KMS-11 (cell line): ENCODE measurements around the gene TSR2.

Experiments used
- H2AFZ ChIP-seq: fragments of 200-600 bp; sonication (generic); 2 replicates; pipeline ENCODE4 v1.6.1; 2016; ENCODE audit warnings: antibody characterized with exemption, mixed run types, low read depth
- H3K27ac ChIP-seq: fragments of 200-600 bp; sonication (generic); 2 replicates; pipeline ENCODE4 v1.6.1; 2016; ENCODE audit warnings: mild to moderate bottlenecking, mixed run types
- H3K27me3 ChIP-seq: fragments of 200-600 bp; sonication (generic); 2 replicates; pipeline ENCODE4 v1.6.1; 2017; ENCODE audit warnings: mild to moderate bottlenecking, low read depth, mixed run types, moderate library complexity; ENCODE audit not compliant: insufficient read depth
- H3K36me3 ChIP-seq: fragments of 200-600 bp; sonication (generic); 2 replicates; pipeline ENCODE4 v1.6.1; 2017; ENCODE audit warnings: mild to moderate bottlenecking, mixed run types; ENCODE audit not compliant: insufficient read depth
- H3K4me1 ChIP-seq: fragments of 200-600 bp; sonication (generic); 2 replicates; pipeline ENCODE4 v1.6.1; 2016; ENCODE audit warnings: mild to moderate bottlenecking, low read depth, mixed run types; ENCODE audit not compliant: poor library complexity, severe bottlenecking
- H3K4me2 ChIP-seq: fragments of 200-600 bp; sonication (generic); 2 replicates; pipeline ENCODE4 v1.7.0; 2016; ENCODE audit warnings: mild to moderate bottlenecking, mixed run types
- H3K4me3 ChIP-seq: fragments of 200-600 bp; sonication (generic); IDR thresholded peaks from 2 replicates; pipeline ENCODE4 v1.6.1; 2017; ENCODE audit warnings: low read depth, low read length, mixed read lengths; ENCODE audit not compliant: insufficient read depth
- H3K79me2 ChIP-seq: fragments of 200-600 bp; sonication (generic); 2 replicates; pipeline ENCODE4 v1.6.1; 2016; ENCODE audit warnings: low read depth, mixed run types; ENCODE audit not compliant: insufficient read depth
- H3K9ac ChIP-seq: fragments of 200-600 bp; sonication (generic); 2 replicates; pipeline ENCODE4 v1.6.1; 2016; ENCODE audit warnings: mild to moderate bottlenecking, mixed run types
- H4K20me1 ChIP-seq: fragments of 200-600 bp; sonication (generic); 2 replicates; pipeline ENCODE4 v1.6.1; 2016; ENCODE audit warnings: mild to moderate bottlenecking, mixed run types; ENCODE audit not compliant: insufficient read depth
- TF ChIP-seq, protein P1 (sequence below): fragments of 200-600 bp; sonication (generic); conservative IDR thresholded peaks from 2 replicates; pipeline ENCODE4 v1.6.1; 2017; ENCODE audit warnings: low read depth, mild to moderate bottlenecking, antibody characterized with exemption, low read length, moderate library complexity, mixed read lengths

The TSR2 gene

GRCh38 chrX:54435121-54435520 lies 5.1 kb upstream of the TSR2 start:
- H3K4me3 ChIP-seq: no peak overlapping the region
- no peaks in the 10 kb centered on the region for H3K36me3 ChIP-seq
- TF ChIP-seq, protein P1, sequence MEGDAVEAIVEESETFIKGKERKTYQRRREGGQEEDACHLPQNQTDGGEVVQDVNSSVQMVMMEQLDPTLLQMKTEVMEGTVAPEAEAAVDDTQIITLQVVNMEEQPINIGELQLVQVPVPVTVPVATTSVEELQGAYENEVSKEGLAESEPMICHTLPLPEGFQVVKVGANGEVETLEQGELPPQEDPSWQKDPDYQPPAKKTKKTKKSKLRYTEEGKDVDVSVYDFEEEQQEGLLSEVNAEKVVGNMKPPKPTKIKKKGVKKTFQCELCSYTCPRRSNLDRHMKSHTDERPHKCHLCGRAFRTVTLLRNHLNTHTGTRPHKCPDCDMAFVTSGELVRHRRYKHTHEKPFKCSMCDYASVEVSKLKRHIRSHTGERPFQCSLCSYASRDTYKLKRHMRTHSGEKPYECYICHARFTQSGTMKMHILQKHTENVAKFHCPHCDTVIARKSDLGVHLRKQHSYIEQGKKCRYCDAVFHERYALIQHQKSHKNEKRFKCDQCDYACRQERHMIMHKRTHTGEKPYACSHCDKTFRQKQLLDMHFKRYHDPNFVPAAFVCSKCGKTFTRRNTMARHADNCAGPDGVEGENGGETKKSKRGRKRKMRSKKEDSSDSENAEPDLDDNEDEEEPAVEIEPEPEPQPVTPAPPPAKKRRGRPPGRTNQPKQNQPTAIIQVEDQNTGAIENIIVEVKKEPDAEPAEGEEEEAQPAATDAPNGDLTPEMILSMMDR: no peak
- peak overlapping the region; percentile 45; the same call in 1 of the 2 replicates for H2AFZ ChIP-seq
- H3K27me3 ChIP-seq: no peaks in the 10 kb centered on the region
- H3K27ac ChIP-seq: peak overlapping the region; percentile 60
- peaks cover 66% of the 10 kb centered on the region for H3K4me1 ChIP-seq
- peak overlapping the region; percentile 58 for H3K4me2 ChIP-seq
- H4K20me1 ChIP-seq: no peaks in the 10 kb centered on the region
- peak overlapping the region; percentile 4; the same call in 1 of the 2 replicates for H3K9ac ChIP-seq
- peaks cover 6% of the 10 kb centered on the region; the same call in 1 of the 2 replicates for H3K79me2 ChIP-seq

GRCh38 chrX:54442790-54443189 lies 2.6 kb downstream of the TSR2 start:
- no peaks in the 10 kb centered on the region for H3K27me3 ChIP-seq
- H3K36me3 ChIP-seq: no peaks in the 10 kb centered on the region
- H3K9ac ChIP-seq: no peak overlapping the region
- peaks cover 43% of the 10 kb centered on the region for H3K79me2 ChIP-seq
- no peak overlapping the region for H2AFZ ChIP-seq
- no peak overlapping the region for H3K4me2 ChIP-seq
- TF ChIP-seq, protein P1: no peak
- no peaks in the 10 kb centered on the region for H4K20me1 ChIP-seq
- H3K27ac ChIP-seq: no peak overlapping the region
- peaks cover 28% of the 10 kb centered on the region for H3K4me1 ChIP-seq
- no peak overlapping the region for H3K4me3 ChIP-seq

- Histone ChIP-seq H3K4me1 (peaks cover 17% of the 10 kb centered on the region), H3K79me2 (peaks cover 39% of the 10 kb centered on the region), H3K9ac (no peak overlapping the region), H3K27me3 (no peaks in the 10 kb centered on the region), H3K36me3 (no peaks in the 10 kb centered on the region), H2AFZ (no peak overlapping the region), H3K4me2 (no peak overlapping the region), H4K20me1 (no peaks in the 10 kb centered on the region), H3K27ac (no peak overlapping the region), H3K4me3 (no peak overlapping the region)
- TF ChIP-seq, protein P1: no peak
Measured at GRCh38 chrX:54444752-54445151, 4.5 kb downstream of the TSR2 start.

GRCh38 chrX:54446084-54446483 lies 5.9 kb downstream of the TSR2 start:
- no peaks in the 10 kb centered on the region for H3K27me3 ChIP-seq
- H3K4me2 ChIP-seq: no peak overlapping the region
- no peak overlapping the region for H2AFZ ChIP-seq
- H3K9ac ChIP-seq: no peak overlapping the region
- no peaks in the 10 kb centered on the region for H4K20me1 ChIP-seq
- no peak overlapping the region for H3K4me3 ChIP-seq
- TF ChIP-seq, protein P1: no peak
- no peak overlapping the region for H3K27ac ChIP-seq
- H3K4me1 ChIP-seq: peaks cover 15% of the 10 kb centered on the region
- H3K36me3 ChIP-seq: no peaks in the 10 kb centered on the region
- peaks cover 29% of the 10 kb centered on the region for H3K79me2 ChIP-seq
